ACC112 (cell line): ENCODE data around the gene CTBP2.

Experiments
- H2AFZ ChIP-seq: fragments of 200-600 bp; sonication (generic); one replicate; pipeline ENCODE4 v1.6.0; 2017; ENCODE audit warnings: antibody characterized with exemption, low read length; ENCODE audit not compliant: unreplicated experiment
- H3K27ac ChIP-seq: fragments of 200-600 bp; sonication (generic); 2 replicates; pipeline ENCODE4 v1.5.1; 2014; ENCODE audit warnings: low read depth, mild to moderate bottlenecking, antibody characterized with exemption, low read length, moderate library complexity
- H3K27me3 ChIP-seq: fragments of 200-600 bp; sonication (generic); 2 replicates; pipeline ENCODE4 v1.6.1; 2014; ENCODE audit warnings: mild to moderate bottlenecking, antibody characterized with exemption, low read length, moderate library complexity, mixed read lengths; ENCODE audit not compliant: insufficient read depth
- H3K36me3 ChIP-seq: fragments of 200-600 bp; sonication (generic); 2 replicates; pipeline ENCODE4 v1.6.1; 2016; ENCODE audit warnings: mild to moderate bottlenecking, antibody characterized with exemption, low read length, moderate library complexity, mixed read lengths; ENCODE audit not compliant: insufficient read depth
- H3K4me1 ChIP-seq: fragments of 200-600 bp; sonication (generic); one replicate; pipeline ENCODE4 v1.6.1; 2016; ENCODE audit warnings: low read length, mixed read lengths; ENCODE audit not compliant: insufficient read depth, unreplicated experiment, control insufficient read depth
- H3K4me3 ChIP-seq: fragments of 200-600 bp; sonication (generic); 2 replicates; pipeline ENCODE4 v1.5.1; 2014; ENCODE audit warnings: mild to moderate bottlenecking, low read depth, low read length
- H3K79me2 ChIP-seq: fragments of 200-600 bp; sonication (generic); one replicate; pipeline ENCODE4 v1.6.0; 2016; ENCODE audit warnings: low read length; ENCODE audit not compliant: control insufficient read depth, unreplicated experiment, insufficient read depth

CTBP2 gene

DNA sequence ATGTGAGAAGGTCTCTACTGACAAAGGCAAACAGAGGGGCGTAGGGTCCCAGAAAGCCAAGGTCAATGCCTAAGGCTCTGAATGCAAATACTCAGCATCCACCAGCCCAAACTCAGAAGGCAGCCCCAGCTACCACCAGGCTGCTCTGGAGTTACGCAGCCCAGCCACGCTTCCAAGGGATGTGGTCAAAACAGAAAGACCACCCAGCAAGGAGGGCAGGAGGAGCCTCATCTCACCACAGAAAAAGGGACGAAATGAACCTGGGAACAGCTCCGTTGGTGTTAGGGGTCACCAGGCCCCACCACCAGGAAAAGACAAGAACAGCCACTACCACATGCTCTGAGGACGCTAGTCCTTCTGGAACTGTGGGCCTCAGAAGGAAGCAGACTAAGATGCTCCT is 65.1 kb downstream of the CTBP2 start:
- Histone ChIP-seq H3K4me3 (no peak overlapping the region), H3K27me3 (no peaks in the 10 kb centered on the region), H3K4me1 (peaks cover 54% of the 10 kb centered on the region), H3K79me2 (peaks cover 88% of the 10 kb centered on the region), H2AFZ (no peak overlapping the region), H3K27ac (no peak overlapping the region), H3K36me3 (no peaks in the 10 kb centered on the region; the same call in 1 of the 2 replicates)

DNA sequence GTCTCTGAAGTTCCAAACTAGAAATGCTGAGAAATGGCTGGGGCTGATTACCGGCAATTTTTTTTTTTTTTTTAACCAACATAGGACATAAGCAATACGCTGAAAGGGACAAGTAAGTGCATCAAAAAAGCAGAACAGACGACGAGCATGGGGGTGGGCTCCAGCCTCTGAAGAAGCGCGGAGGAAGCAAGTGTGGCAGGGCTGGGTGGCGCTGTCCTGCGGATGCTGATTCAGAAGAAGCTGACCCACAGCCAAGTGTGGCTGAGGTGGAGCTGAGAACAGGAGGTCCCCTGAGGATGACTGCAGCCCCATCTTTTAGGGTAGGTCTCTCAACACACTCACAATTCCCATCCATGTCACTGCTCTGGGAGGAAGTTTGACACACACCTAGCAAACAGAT is 65.6 kb downstream of the CTBP2 start:
- no peak overlapping the region for H2AFZ ChIP-seq
- peaks cover 54% of the 10 kb centered on the region for H3K4me1 ChIP-seq
- H3K27ac ChIP-seq = no peak overlapping the region
- H3K27me3 ChIP-seq = no peaks in the 10 kb centered on the region
- no peaks in the 10 kb centered on the region; the same call in 1 of the 2 replicates for H3K36me3 ChIP-seq
- H3K4me3 ChIP-seq = no peak overlapping the region
- peaks cover 87% of the 10 kb centered on the region for H3K79me2 ChIP-seq

DNA sequence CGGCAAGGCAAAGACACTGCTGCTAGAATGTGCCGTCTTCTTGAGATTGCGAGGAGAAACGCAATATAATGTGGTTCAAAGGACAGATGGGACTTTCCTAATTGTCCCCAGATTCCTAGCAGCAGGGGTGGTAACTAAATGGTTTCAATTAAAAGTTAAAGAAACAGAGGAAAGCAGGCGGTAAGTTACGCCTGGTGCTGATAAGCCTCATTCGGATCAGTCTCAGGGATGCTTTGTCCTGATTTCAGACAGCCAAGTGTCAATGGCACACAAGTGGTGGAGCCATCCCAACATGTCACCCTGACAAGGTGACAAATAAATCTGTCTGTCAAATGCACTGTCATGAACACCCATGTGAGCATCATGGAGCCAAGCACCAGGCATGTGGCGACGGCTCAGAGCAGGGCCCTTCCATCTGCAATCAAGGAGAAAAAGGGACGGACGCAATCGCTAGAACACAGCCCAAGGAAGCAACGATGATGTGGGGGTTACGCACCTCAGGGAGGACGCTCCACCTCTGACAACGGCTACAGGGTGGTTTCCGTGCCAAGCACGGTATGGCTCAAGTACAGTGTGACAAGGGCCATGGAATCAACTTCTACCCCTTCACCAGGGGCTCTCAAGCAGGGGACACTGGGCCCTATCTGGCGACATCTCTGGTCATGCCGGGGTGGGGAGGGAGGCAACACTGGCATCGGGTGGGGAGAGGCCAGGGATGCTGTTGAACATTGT is 66.2 kb downstream of the CTBP2 start:
- no peaks in the 10 kb centered on the region for H3K27me3 ChIP-seq
- peaks cover 54% of the 10 kb centered on the region for H3K4me1 ChIP-seq
- H3K4me3 ChIP-seq = no peak overlapping the region
- no peak overlapping the region for H2AFZ ChIP-seq
- peaks cover 87% of the 10 kb centered on the region for H3K79me2 ChIP-seq
- no peaks in the 10 kb centered on the region; the same call in 1 of the 2 replicates for H3K36me3 ChIP-seq
- peak overlapping the region; percentile 61; the same call in 1 of the 2 replicates for H3K27ac ChIP-seq

DNA sequence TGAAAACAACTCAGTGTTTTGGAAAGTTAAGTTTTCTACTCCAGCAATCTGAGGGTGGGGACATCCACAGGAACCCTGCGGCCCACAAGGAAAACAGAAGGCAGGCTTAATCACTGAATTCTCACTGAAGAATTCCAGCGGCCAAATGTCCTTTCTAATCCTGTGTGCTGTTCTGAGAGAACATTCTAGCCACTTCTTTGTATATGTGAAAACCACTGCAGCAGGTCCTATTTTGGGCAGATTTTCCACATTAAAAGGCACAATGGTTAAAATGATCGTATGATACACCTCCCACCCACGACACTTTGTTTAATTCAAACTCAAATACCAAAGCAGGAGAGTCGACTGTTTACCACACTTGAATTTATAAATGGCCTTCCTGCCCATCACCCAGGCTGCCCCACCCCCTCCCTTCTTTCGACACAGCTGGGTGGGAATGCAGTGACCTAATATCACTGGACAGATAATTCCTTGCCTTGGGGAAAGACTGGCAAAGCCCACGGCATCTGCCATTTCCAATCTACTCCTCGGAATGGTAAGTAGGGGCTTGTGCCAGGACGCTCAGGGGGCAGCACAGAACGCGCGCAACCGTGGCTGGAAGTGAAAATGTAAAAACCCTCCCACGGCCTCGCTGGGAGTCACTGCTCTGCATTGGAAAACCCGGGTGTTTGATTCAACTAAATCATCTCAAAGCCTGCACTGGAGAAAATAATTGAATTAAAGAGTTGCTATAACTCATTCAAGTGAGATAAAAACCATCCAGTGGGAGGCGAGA is 67.0 kb downstream of the CTBP2 start:
- H3K36me3 ChIP-seq = peaks cover 3% of the 10 kb centered on the region; the same call in 1 of the 2 replicates

DNA sequence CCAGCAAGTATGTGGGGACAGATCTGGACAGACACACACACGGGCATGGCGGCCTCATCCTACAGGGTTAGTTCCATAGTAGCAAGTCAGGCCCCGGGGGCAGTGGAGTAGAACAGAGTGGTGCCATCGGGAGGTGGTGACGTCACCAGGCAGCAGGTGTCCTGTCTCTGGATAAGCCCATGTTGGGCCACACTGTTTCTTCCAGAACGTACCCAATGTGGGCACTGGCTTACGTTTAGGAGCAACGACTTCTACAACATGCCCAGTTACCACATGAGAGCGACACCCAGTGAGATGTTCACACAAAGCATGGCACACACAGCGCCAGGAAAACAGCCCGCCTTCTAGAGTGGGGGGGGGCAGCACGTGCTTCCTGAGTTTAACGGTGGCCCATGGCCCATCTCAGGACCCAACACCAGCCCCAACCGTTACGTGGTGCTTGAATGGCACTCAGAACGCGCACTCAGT is 67.8 kb downstream of the CTBP2 start:
- Histone ChIP-seq H3K36me3 (peaks cover 6% of the 10 kb centered on the region; the same call in 1 of the 2 replicates), H2AFZ (no peak overlapping the region), H3K79me2 (peaks cover 85% of the 10 kb centered on the region), H3K27me3 (no peaks in the 10 kb centered on the region), H3K4me3 (no peak overlapping the region), H3K27ac (peak overlapping the region; percentile 61; the same call in 1 of the 2 replicates), H3K4me1 (peaks cover 54% of the 10 kb centered on the region)

More for the DNA sequence above, 67.0 kb downstream of the CTBP2 start:
- Histone ChIP-seq H3K27me3 (no peaks in the 10 kb centered on the region), H3K4me3 (no peak overlapping the region), H2AFZ (no peak overlapping the region), H3K27ac (peak overlapping the region; percentile 61), H3K4me1 (peaks cover 54% of the 10 kb centered on the region), H3K79me2 (peaks cover 89% of the 10 kb centered on the region)

DNA sequence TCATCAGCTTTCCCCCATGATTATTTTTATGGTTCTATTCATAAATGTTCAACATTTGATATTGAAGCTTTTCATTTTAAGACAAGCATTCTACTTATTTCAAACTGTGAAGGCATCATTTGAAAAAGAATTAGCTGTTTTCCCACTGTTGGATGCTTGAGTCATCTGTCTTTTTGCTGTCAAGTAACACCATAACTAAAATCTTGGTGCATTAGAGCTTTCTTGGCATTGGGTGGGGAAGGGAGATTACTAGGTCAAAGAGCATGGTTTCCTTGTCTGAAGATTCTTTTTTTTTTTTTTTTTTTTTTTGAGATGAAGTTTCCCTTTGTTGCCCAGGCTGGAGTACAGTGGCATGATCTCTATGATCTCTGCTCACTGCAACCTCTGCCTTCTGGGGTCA is 68.5 kb downstream of the CTBP2 start:
- peaks cover 9% of the 10 kb centered on the region; the same call in 1 of the 2 replicates for H3K36me3 ChIP-seq
- H3K4me3 ChIP-seq = no peak overlapping the region
- no peak overlapping the region for H2AFZ ChIP-seq
- no peaks in the 10 kb centered on the region for H3K27me3 ChIP-seq
- peaks cover 78% of the 10 kb centered on the region for H3K79me2 ChIP-seq
- peak overlapping the region; percentile 41; the same call in 1 of the 2 replicates for H3K27ac ChIP-seq
- H3K4me1 ChIP-seq = peaks cover 54% of the 10 kb centered on the region

DNA sequence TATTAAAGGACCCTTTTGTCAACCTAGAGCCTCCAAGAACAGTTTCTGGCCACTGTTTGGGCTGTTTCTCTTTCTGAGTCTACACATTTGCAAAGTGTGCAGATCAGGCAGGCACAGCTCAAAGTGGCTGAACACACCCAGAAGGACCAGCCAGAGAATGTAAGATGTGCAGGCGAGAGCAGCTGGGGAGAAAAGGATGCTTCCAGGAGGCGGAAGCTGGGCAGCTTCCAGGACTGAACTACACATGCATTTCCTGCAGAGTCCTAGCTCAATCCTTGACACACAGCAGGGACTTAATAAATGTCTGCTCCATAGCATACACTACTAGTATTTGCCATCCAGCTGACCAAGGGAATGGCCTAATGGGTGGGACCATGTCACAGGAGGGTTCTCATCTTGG is 70.9 kb downstream of the CTBP2 start:
- Histone ChIP-seq H3K27ac (no peak overlapping the region), H2AFZ (no peak overlapping the region), H3K36me3 (peaks cover 9% of the 10 kb centered on the region; the same call in 1 of the 2 replicates), H3K79me2 (peaks cover 62% of the 10 kb centered on the region), H3K27me3 (no peaks in the 10 kb centered on the region), H3K4me3 (no peak overlapping the region), H3K4me1 (peaks cover 52% of the 10 kb centered on the region)

DNA sequence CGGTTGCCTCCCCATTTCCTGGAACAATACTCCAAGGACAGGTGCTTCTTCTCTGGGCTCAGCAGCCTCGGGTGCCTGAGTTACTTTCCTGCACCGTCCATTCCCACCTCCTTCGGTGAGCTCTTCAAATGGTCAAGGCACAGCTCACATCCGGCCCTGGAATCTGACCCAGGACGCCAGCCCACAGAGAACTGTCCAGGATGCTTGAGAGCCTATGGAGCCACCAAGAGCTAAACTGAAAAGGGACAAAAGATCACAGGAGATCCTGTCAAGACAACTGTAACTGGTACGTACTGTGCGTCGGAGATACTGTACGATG is 72.5 kb downstream of the CTBP2 start:
- Histone ChIP-seq H3K27ac (no peak overlapping the region), H3K27me3 (no peaks in the 10 kb centered on the region), H3K36me3 (peaks cover 9% of the 10 kb centered on the region; the same call in 1 of the 2 replicates), H3K4me1 (peaks cover 51% of the 10 kb centered on the region), H3K4me3 (no peak overlapping the region), H2AFZ (no peak overlapping the region), H3K79me2 (peaks cover 57% of the 10 kb centered on the region)

DNA sequence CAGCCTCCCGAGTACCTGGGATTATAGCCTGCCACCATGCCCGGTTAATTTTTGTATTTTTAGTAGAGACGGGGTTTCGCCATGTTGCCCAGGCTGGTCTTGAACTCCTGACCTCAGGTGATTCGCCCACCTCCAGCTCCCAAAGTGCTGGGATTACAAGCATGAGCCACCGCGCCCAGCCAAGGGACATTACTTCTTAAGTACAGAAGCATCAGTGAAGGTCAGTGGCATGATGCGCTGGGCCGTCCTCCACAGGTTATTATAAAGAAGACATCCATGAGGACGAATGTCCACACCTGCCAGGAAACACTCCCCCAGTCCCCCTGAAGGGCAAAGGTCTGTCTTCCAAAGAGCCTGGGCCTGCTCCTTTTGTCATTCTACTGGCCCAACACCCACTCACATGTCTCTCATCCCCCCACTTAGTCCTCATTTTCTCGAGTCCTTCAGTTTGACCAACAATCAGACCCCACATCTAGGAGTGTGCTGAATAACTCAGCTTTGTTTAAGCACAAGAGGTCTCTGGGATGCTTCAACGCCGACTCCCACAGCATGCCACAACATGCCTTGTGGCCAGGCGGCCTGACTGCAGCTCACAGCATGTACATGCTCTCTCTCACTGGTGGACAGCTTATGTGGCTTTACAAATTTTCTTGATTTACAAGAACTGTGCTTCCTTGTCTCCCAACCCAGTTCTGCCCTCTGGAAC is 73.0 kb downstream of the CTBP2 start:
- Histone ChIP-seq H3K27ac (no peak overlapping the region), H3K4me1 (peaks cover 47% of the 10 kb centered on the region), H3K79me2 (peaks cover 56% of the 10 kb centered on the region), H3K4me3 (no peak overlapping the region), H3K27me3 (no peaks in the 10 kb centered on the region), H3K36me3 (0 out of 2 replicates have a peak, but pooled peaks cover 9% of the 10 kb centered on the region), H2AFZ (no peak overlapping the region)

DNA sequence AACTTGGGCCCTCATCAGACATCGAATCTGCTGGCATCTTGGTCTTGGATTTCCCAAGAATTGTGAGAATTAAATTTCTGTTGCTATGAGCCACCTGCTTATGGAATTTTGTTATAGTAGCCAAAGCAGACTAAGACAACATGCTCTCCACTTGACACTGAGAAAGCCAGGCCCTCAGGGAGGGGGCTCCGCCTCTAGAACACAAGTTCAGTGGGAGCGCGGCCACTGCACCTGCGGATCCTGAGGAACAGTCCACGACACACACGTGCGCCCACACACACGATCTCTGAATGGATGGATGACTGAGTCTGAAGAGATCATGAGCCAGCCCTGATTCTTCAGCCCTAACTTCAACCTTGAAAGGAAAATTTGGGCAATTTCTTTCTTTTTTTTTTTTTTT is 73.7 kb downstream of the CTBP2 start:
- no peak overlapping the region for H2AFZ ChIP-seq
- peaks cover 57% of the 10 kb centered on the region for H3K79me2 ChIP-seq
- peaks cover 40% of the 10 kb centered on the region for H3K4me1 ChIP-seq
- H3K36me3 ChIP-seq = 0 out of 2 replicates have a peak, but pooled peaks cover 9% of the 10 kb centered on the region
- H3K4me3 ChIP-seq = no peak overlapping the region
- H3K27ac ChIP-seq = no peak overlapping the region
- H3K27me3 ChIP-seq = no peaks in the 10 kb centered on the region
